ENCODE results near the gene FBXW5.

The FBXW5 gene

DNA sequence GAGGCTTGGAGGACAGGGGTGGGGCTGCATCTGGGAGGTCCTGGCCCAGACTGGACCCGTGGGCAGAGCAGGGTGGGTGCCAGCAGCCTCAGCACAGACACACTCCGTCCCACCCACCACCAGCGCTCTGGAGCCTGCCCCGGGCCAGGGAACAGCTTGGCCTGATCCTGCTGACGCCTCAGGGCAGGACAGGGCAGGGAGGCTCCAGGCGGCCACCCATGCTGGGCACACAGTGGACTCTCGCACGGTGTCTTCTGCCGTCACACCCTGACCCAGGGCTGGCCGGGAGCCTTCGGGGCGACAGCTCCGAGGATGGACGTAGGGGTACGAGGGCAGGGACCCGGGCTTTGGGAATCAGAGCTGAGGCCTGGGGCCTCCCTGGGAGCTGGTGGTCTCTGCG lies 24.6 kb upstream of the FBXW5 start:
- H3K27ac ChIP-seq (ENCODE audit: low read depth, low read length), result no peak overlapping the region
- no peak overlapping the region for H3K4me3 ChIP-seq (ENCODE audit: low read depth in 1 of 2, low read length in 2 of 2)
- H3K4me1 ChIP-seq (ENCODE audit: control insufficient read depth in 1 of 2, insufficient read depth in 2 of 2, low read length in 2 of 2), result peaks cover 10 to 13% of the 10 kb centered on the region in 2 donors
- no peaks in the 10 kb centered on the region for H3K9me3 ChIP-seq (ENCODE audit: control insufficient read depth in 1 of 2, low read length in 2 of 2)
- no peaks in the 10 kb centered on the region for H3K27me3 ChIP-seq (ENCODE audit: control insufficient read depth in 1 of 2, insufficient read depth in 2 of 2, low read length in 2 of 2)
- no peak overlapping the region for H3K9ac ChIP-seq (ENCODE audit: low read depth in 1 of 2, low read length in 2 of 2)
- H3K36me3 ChIP-seq (ENCODE audit: control insufficient read depth in 1 of 2, insufficient read depth in 2 of 2, low read length in 2 of 2), result no peaks in the 10 kb centered on the region

DNA sequence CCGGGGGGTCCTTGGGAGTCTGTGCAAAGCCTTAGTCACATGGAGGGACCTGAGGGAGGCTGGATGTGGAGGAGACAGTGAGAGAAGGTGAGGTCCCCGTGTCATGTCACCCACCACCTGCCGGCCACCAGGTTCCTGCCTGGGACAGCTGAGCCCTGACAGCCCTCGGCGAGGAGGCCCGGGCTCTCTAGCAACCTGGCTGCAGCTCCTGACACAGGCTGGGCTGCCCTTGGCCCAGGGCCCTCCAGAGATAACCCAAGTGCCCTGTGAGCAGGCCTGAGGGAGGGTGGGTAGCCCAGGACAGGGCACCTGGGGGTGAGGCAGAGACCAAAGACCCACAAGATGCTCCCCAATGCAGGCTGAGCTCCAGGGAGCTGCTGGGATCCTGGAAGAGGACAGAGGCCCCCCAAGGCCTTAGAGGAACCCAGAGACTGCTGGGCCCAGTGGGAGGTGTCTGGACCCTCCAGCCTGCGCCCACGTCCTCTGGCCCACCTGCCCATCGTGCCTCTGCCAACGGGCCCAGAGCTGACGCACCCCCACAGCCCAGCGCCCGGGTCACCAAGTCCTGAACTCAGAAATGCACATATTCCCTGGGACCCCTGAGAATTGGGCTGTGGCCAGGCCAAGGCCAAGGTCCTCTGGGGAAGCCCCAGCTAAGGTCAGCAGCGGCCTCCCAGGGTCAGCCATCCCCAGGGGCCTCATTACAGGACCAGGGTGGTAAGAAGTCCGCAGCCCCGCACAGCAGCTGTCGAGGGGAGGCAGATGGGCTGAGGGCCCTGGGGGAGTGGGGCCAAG lies 24.0 kb upstream of the FBXW5 start:
- H3K4me1 ChIP-seq (ENCODE audit: control insufficient read depth in 1 of 2, insufficient read depth in 2 of 2, low read length in 2 of 2), result peaks cover 12 to 14% of the 10 kb centered on the region in 2 donors
- H3K27ac ChIP-seq (ENCODE audit: low read depth, low read length), result no peak overlapping the region
- H3K9me3 ChIP-seq (ENCODE audit: control insufficient read depth in 1 of 2, low read length in 2 of 2), result no peaks in the 10 kb centered on the region
- no peaks in the 10 kb centered on the region for H3K27me3 ChIP-seq (ENCODE audit: control insufficient read depth in 1 of 2, insufficient read depth in 2 of 2, low read length in 2 of 2)
- H3K4me3 ChIP-seq (ENCODE audit: low read depth in 1 of 2, low read length in 2 of 2), result no peak overlapping the region
- H3K9ac ChIP-seq (ENCODE audit: low read depth in 1 of 2, low read length in 2 of 2), result no peak overlapping the region
- H3K36me3 ChIP-seq (ENCODE audit: control insufficient read depth in 1 of 2, insufficient read depth in 2 of 2, low read length in 2 of 2), result no peaks in the 10 kb centered on the region

DNA sequence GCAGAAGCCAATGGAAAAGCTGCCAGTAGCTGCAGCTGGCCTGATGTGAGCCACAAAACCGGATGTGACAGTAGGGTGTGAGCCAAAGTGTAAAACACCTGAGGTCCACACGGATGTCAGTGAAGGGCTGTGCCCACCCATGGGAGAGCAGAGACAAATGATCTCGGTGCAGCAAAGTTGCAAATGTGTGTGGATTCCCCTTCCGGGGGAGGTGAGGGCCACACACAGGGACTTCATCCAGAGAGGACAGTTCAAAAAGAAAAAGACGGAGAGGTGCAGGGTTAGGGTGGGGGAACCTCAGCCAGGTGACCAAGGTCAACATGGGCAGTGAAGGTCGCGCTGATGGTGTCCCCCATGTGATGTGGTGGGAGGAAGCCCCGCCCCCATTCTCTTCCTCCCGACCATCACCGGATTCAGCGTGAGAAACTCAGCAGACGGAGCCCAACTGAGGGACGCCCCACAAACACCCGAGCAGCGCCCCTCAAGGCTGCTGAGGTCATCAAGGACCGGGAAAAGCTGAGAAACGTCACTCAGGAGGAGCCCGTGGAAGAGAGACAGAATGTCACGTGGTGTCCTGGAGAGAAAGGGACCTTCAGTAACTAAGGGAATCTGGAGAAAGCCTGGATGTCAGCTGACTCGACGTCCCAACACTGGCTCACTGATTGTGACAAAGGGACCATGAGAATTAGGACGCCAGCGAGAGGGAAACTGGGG lies 21.4 kb upstream of the FBXW5 start:
- Histone ChIP-seq H3K27ac (ENCODE audit: low read depth, low read length) (no peak overlapping the region), H3K9ac (ENCODE audit: low read depth in 1 of 2, low read length in 2 of 2) (peak overlapping the region in 1 of 2 donors; percentile 2), H3K27me3 (ENCODE audit: control insufficient read depth in 1 of 2, insufficient read depth in 2 of 2, low read length in 2 of 2) (no peaks in the 10 kb centered on the region), H3K4me1 (ENCODE audit: control insufficient read depth in 1 of 2, insufficient read depth in 2 of 2, low read length in 2 of 2) (peaks cover 12 to 14% of the 10 kb centered on the region in 2 donors), H3K36me3 (ENCODE audit: control insufficient read depth in 1 of 2, insufficient read depth in 2 of 2, low read length in 2 of 2) (no peaks in the 10 kb centered on the region), H3K4me3 (ENCODE audit: low read depth in 1 of 2, low read length in 2 of 2) (peak overlapping the region in 1 of 2 donors; percentile 22), H3K9me3 (ENCODE audit: control insufficient read depth in 1 of 2, low read length in 2 of 2) (no peaks in the 10 kb centered on the region)

GRCh38 chr9:136964833-136965422 lies 20.4 kb upstream of the FBXW5 start:
- no peak overlapping the region for H3K27ac ChIP-seq (ENCODE audit: low read depth, low read length)
- H3K27me3 ChIP-seq (ENCODE audit: control insufficient read depth in 1 of 2, insufficient read depth in 2 of 2, low read length in 2 of 2), result no peaks in the 10 kb centered on the region
- H3K9ac ChIP-seq (ENCODE audit: low read depth in 1 of 2, low read length in 2 of 2), result peak overlapping the region in 1 of 2 donors; percentile 10
- no peaks in the 10 kb centered on the region for H3K9me3 ChIP-seq (ENCODE audit: control insufficient read depth in 1 of 2, low read length in 2 of 2)
- peaks cover 12 to 14% of the 10 kb centered on the region in 2 donors for H3K4me1 ChIP-seq (ENCODE audit: control insufficient read depth in 1 of 2, insufficient read depth in 2 of 2, low read length in 2 of 2)
- H3K4me3 ChIP-seq (ENCODE audit: low read depth in 1 of 2, low read length in 2 of 2), result peak overlapping the region; percentile 28 to 36
- H3K36me3 ChIP-seq (ENCODE audit: control insufficient read depth in 1 of 2, insufficient read depth in 2 of 2, low read length in 2 of 2), result no peaks in the 10 kb centered on the region

GRCh38 chr9:136964171-136964689 lies 19.7 kb upstream of the FBXW5 start:
- Histone ChIP-seq H3K4me1 (ENCODE audit: control insufficient read depth in 1 of 2, insufficient read depth in 2 of 2, low read length in 2 of 2) (peaks cover 12 to 14% of the 10 kb centered on the region in 2 donors), H3K36me3 (ENCODE audit: control insufficient read depth in 1 of 2, insufficient read depth in 2 of 2, low read length in 2 of 2) (no peaks in the 10 kb centered on the region), H3K27ac (ENCODE audit: low read depth, low read length) (no peak overlapping the region), H3K4me3 (ENCODE audit: low read depth in 1 of 2, low read length in 2 of 2) (peak overlapping the region; percentile 28 to 36), H3K9me3 (ENCODE audit: control insufficient read depth in 1 of 2, low read length in 2 of 2) (no peaks in the 10 kb centered on the region), H3K27me3 (ENCODE audit: control insufficient read depth in 1 of 2, insufficient read depth in 2 of 2, low read length in 2 of 2) (no peaks in the 10 kb centered on the region), H3K9ac (ENCODE audit: low read depth in 1 of 2, low read length in 2 of 2) (peak overlapping the region in 1 of 2 donors; percentile 10)

DNA sequence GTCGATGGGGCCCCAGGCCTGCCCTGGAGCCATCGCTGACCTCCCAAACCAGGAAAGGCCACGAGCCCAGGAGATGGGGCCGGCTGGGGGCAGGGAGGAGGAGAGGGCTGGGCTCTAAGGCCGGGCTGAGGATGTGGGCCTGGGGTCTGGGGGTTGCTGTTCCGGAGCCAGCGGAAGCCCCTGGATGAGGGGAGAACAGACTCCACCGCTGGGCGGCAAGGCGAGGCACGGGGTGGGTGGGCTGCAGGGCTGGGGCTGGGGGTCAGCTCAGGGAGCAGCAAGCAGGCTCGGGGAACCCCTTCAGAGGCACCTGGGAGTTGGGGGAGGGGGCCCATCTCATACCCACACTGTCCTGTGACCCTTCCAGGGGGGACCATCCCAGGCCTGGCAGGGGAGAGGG lies 19.2 kb upstream of the FBXW5 start:
- H3K9me3 ChIP-seq (ENCODE audit: control insufficient read depth in 1 of 2, low read length in 2 of 2), result no peaks in the 10 kb centered on the region
- H3K4me1 ChIP-seq (ENCODE audit: control insufficient read depth in 1 of 2, insufficient read depth in 2 of 2, low read length in 2 of 2), result peaks cover 12 to 14% of the 10 kb centered on the region in 2 donors
- H3K27ac ChIP-seq (ENCODE audit: low read depth, low read length), result no peak overlapping the region
- no peak overlapping the region for H3K9ac ChIP-seq (ENCODE audit: low read depth in 1 of 2, low read length in 2 of 2)
- no peaks in the 10 kb centered on the region for H3K36me3 ChIP-seq (ENCODE audit: control insufficient read depth in 1 of 2, insufficient read depth in 2 of 2, low read length in 2 of 2)
- no peak overlapping the region for H3K4me3 ChIP-seq (ENCODE audit: low read depth in 1 of 2, low read length in 2 of 2)
- no peaks in the 10 kb centered on the region for H3K27me3 ChIP-seq (ENCODE audit: control insufficient read depth in 1 of 2, insufficient read depth in 2 of 2, low read length in 2 of 2)

DNA sequence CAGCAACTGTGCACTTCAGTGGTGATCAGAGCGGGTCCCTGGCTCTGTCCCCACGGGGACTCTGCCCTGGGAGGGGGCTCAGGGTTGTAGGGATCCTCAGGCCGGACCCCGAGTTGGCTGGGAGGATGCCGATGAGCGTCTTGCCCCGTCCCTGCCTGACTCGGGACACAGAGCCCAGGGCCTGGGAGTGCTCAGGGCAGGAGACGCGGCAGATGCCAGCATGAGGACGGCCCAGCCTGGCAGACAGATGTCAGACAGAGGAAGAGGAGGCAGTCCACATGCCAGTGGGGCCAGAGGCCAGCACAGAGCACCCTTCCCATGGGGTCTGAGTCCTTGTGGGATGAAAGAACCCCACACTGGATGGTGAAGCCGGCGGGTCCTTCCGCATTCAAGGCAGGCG lies 18.8 kb upstream of the FBXW5 start:
- H3K9me3 ChIP-seq (ENCODE audit: control insufficient read depth in 1 of 2, low read length in 2 of 2), result no peaks in the 10 kb centered on the region
- H3K4me3 ChIP-seq (ENCODE audit: low read depth in 1 of 2, low read length in 2 of 2), result no peak overlapping the region
- H3K9ac ChIP-seq (ENCODE audit: low read depth in 1 of 2, low read length in 2 of 2), result no peak overlapping the region
- H3K27me3 ChIP-seq (ENCODE audit: control insufficient read depth in 1 of 2, insufficient read depth in 2 of 2, low read length in 2 of 2), result no peaks in the 10 kb centered on the region
- H3K36me3 ChIP-seq (ENCODE audit: control insufficient read depth in 1 of 2, insufficient read depth in 2 of 2, low read length in 2 of 2), result no peaks in the 10 kb centered on the region
- peaks cover 12 to 14% of the 10 kb centered on the region in 2 donors for H3K4me1 ChIP-seq (ENCODE audit: control insufficient read depth in 1 of 2, insufficient read depth in 2 of 2, low read length in 2 of 2)
- H3K27ac ChIP-seq (ENCODE audit: low read depth, low read length), result no peak overlapping the region

DNA sequence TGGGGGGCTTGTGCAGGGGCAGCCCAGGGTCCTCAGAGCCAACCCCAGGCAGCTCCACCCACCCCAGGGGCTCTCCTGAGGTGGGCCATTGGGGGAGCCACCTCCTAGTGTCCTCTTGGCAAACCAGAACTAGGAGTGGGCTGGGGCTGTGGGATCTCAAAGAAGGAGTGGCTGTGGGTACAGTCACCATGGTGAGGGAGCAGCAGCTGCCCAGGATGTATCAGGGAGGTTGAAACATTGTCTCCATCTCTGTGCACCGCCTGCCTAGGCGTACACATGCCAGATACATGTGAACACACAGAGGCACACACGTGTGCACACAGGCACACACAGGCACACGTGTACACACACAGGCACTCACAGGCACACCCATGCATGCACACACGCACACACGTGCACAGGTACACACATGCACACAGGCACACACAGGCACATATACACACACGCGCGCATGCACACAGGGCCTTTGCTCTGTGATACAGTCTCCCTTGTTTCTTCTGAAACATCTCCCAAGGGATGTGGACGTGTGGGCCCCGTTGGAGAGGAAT lies 18.2 kb upstream of the FBXW5 start:
- peaks cover 12 to 14% of the 10 kb centered on the region in 2 donors for H3K4me1 ChIP-seq (ENCODE audit: control insufficient read depth in 1 of 2, insufficient read depth in 2 of 2, low read length in 2 of 2)
- H3K27me3 ChIP-seq (ENCODE audit: control insufficient read depth in 1 of 2, insufficient read depth in 2 of 2, low read length in 2 of 2), result no peaks in the 10 kb centered on the region
- no peak overlapping the region for H3K9ac ChIP-seq (ENCODE audit: low read depth in 1 of 2, low read length in 2 of 2)
- no peaks in the 10 kb centered on the region for H3K9me3 ChIP-seq (ENCODE audit: control insufficient read depth in 1 of 2, low read length in 2 of 2)
- H3K4me3 ChIP-seq (ENCODE audit: low read depth in 1 of 2, low read length in 2 of 2), result no peak overlapping the region
- no peak overlapping the region for H3K27ac ChIP-seq (ENCODE audit: low read depth, low read length)
- H3K36me3 ChIP-seq (ENCODE audit: control insufficient read depth in 1 of 2, insufficient read depth in 2 of 2, low read length in 2 of 2), result no peaks in the 10 kb centered on the region

- Histone ChIP-seq H3K9me3 (ENCODE audit: control insufficient read depth in 1 of 2, low read length in 2 of 2) (no peaks in the 10 kb centered on the region), H3K4me1 (ENCODE audit: control insufficient read depth in 1 of 2, insufficient read depth in 2 of 2, low read length in 2 of 2) (peaks cover 12 to 14% of the 10 kb centered on the region in 2 donors), H3K36me3 (ENCODE audit: control insufficient read depth in 1 of 2, insufficient read depth in 2 of 2, low read length in 2 of 2) (no peaks in the 10 kb centered on the region), H3K27me3 (ENCODE audit: control insufficient read depth in 1 of 2, insufficient read depth in 2 of 2, low read length in 2 of 2) (no peaks in the 10 kb centered on the region), H3K9ac (ENCODE audit: low read depth in 1 of 2, low read length in 2 of 2) (no peak overlapping the region), H3K4me3 (ENCODE audit: low read depth in 1 of 2, low read length in 2 of 2) (no peak overlapping the region), H3K27ac (ENCODE audit: low read depth, low read length) (no peak overlapping the region)
These were observed 17.6 kb upstream of the FBXW5 start for GRCh38 chr9:136962163-136962562.

All from duodenal mucosa (tissue), 2 donors.